Stimulated activated CD4-positive, alpha-beta T cell treated with anti-CD3 and anti-CD28 coated beads, Interleukin-2, amount 100 ng/mL, for 4 hours (primary cell): Measurements from ENCODE around the gene JAML.

ENCODE experiments used
- DNase-seq: peaks from one replicate; pipeline ENCODE4 v3.0.0-alpha.2; 2020; ENCODE audit warnings: low read depth

The JAML gene

GRCh38 chr11:118167906-118168305 lies 56.9 kb downstream of the JAML start:
- no peak for DNase-seq

GRCh38 chr11:118167253-118167652 lies 57.6 kb downstream of the JAML start:
- no peak for DNase-seq

DNA sequence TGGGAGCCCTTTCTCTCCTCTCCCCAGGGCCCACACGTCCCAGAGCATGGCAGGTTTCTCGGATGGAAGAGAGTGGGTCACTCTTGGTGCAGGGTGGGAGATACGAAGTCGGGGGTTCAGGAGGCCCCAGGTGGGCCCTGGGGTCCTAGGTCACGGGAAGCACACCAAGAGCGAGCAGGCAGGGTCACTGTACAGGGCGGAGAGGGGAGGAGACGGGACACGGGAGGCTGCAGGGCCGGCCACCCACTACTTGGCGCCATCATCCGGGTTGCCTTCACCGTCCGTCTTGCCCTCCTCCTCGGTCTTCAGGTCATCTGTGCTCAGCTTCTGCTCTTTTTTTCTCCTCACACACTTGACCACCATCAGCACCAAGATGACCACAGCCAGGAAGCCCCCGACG lies 58.2 kb downstream of the JAML start:
- DNase-seq, result no peak

DNA sequence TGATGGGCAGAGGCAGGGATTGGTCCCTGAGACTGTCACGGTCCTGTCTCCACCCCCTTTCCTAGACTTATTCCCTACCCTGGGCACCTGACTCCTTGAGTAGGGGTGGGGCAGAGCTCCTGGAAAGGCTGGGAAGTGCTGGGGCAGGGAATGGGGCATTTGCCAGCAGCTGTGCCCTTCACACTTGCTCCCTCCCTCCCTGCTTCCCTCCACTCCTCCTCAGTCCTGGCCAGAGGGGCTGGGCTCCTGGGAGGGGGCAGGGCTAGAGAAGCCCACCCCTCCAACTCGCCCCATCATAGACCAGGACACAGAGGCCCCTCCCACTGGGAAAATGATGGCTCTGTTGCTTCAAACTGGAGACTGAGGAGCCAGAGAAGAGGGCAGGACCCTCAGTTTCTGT lies 59.9 kb downstream of the JAML start:
- no peak for DNase-seq

- DNase-seq, result no peak
Observed at GRCh38 chr11:118163494-118163893, 61.3 kb downstream of the JAML start.

- no peak for DNase-seq
Observed at GRCh38 chr11:118162846-118163245, 62.0 kb downstream of the JAML start.

- no peak for DNase-seq
Observed at GRCh38 chr11:118161786-118162185, 63.0 kb downstream of the JAML start.

DNA sequence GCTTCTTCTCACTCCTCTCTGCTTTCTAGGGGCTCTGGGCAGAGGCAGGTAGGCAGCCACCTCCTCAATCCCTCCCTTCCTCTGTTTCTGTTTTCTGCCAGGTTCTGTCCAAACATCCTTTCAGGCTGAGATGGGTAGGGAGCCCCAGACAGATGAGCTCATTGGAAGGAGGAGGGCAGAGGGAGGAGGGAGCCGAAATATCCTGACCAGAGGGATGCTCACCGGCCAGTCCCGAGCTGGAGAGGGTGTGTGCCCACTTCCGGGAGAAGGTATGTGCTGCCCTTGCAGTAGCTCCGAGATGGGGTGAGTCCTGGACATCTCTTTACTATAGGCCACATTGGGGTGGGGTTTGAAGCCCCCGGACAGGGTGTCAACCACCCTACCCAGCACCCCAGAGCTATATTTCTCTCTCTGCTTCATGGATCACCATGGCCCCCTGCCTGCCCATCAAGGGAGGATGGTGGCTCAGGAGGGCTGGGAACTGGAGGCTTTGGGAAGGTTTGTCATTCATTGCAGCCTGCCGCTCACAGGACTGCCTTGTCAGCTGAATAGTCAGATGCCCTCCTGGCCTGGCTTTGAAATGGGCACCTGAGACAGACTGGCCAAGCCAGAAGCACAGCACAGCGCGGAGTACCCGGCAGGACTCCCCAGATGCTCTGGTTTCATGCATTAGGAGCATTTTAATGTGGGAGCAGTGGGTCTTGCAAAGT lies 67.5 kb downstream of the JAML start:
- DNase-seq, result no peak

GRCh38 chr11:118156531-118157185 lies 68.2 kb downstream of the JAML start:
- DNase-seq, result no peak

- no peak for DNase-seq
Observed at GRCh38 chr11:118155776-118156530, 68.9 kb downstream of the JAML start.

DNA sequence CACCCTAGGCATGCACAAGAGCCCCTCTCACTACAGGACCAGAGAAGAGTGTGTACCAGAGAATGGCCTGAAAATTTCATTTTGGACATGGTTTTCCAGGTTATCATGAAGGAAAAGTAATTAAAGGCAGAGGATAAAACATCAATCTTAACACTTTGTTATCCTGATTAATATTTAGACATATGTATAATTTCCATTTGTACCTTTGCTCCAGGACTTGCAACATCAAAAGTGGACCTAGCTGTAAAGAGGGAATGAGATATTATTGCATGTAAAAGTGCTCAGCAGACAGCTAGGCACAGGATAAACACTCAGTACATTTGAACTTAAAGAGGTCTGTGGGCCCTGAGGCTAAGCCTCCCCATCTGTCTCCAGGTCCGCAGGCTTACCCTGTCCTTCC lies 70.2 kb downstream of the JAML start:
- DNase-seq, result no peak

GRCh38 chr11:118153976-118154375 lies 70.8 kb downstream of the JAML start:
- DNase-seq, result no peak

- DNase-seq, result no peak
Observed at GRCh38 chr11:118153516-118153915, 71.3 kb downstream of the JAML start.

GRCh38 chr11:118152552-118153471 lies 72.0 kb downstream of the JAML start, which contains the start of gene SCN4B:
TSS of gene SCN4B (minus strand) at chr11:118152823. CDS start at chr11:118152673, 150 bp downstream.
- no peak for DNase-seq

- no peak for DNase-seq
Observed at GRCh38 chr11:118152020-118152551, 72.7 kb downstream of the JAML start.

GRCh38 chr11:118151431-118151830 lies 73.4 kb downstream of the JAML start:
- no peak for DNase-seq

DNA sequence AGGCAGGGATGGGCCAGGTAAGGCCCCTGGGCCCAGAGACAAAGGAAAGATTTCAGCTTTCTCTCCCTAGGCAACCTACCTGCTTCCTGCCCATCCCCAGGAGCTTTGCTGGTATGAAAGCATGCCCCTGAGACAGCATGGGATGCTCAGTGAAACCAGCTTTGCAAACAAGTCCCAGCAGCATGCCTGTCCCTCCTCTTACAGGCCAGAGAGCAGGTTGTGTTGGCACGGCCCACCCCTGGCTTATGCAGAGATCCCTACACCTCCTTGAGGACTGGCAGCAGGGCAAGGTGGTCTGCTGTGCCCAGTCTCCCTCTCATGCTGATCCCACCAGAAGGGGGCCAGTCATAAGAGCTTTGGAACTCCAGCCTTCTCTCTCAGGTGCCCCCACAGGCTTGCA lies 75.3 kb downstream of the JAML start:
- DNase-seq, result no peak

- no peak for DNase-seq
Observed at GRCh38 chr11:118148856-118149255, 76.0 kb downstream of the JAML start.

DNA sequence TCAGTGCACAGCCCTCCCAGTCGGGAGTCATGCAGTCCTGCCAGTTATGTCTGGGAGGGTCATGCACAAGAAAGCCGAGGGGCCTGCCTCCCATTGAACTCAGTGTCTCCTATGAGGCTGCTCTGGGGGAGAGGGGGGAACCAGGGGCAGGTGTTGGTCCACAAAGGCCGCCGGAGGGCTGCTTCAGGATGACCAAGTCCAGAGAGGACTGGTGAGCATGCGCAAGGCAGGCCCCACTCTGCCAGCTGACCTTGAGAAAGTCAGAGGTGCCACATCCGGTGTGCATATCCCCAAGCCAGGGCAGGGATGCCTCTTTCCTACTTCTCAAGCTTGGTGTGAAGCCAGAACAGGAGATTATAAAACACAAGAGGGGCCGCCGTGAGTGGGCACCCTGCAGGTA lies 76.6 kb downstream of the JAML start:
- no peak for DNase-seq

GRCh38 chr11:118147502-118147901 lies 77.3 kb downstream of the JAML start:
- DNase-seq, result no peak

- DNase-seq, result no peak
Observed at GRCh38 chr11:118146554-118146953, 78.3 kb downstream of the JAML start.
